Fibroblast of skin of abdomen (primary cell): ENCODE measurements around the gene BCS1L.

Experiments
- DNase-seq: peaks from one replicate; pipeline ENCODE4 v3.0.0-alpha.2; 2013

Gene BCS1L

GRCh38 chr2:218662377-218662776 is 2.9 kb downstream of the BCS1L start:
- no peak for DNase-seq

- no peak for DNase-seq
These were observed 3.3 kb downstream of the BCS1L start for GRCh38 chr2:218662827-218663226.

GRCh38 chr2:218663901-218664300 is 4.4 kb downstream of the BCS1L start:
- no peak for DNase-seq

DNA sequence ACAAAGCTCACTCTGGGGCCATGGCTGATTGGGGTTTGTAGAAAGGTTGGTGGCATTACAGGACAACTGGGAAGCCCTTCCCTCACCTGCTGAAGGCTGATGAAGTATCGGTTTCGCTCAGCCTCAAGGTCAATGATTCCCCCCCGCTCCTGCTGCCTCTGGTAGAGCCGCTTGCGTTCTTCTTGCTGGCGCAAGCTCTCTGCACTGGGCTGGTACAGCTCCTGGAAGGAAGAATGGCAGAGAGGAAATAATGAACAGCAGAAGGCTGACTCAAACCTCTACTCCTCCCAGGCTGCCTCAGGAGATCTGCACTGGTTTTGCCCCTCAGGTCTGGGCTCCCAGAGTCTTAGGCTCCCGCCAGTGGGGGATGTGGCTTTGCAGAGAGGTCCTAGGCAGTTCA is 5.2 kb downstream of the BCS1L start:
- DNase-seq, result no peak

- DNase-seq, result no peak
These were observed 11.7 kb downstream of the BCS1L start for GRCh38 chr2:218671097-218671653.

GRCh38 chr2:218671654-218672566 is 12.4 kb downstream of the BCS1L start, which contains the start of the genes RNF25 and STK36:
Gene RNF25, minus strand, starts transcription at chr2:218672002. Its CDS starts 32 bp downstream, at chr2:218671970.
Gene STK36, plus strand, starts transcription at chr2:218672086. Its CDS starts 744 bp downstream, at chr2:218672830.
- DNase-seq, result peak; percentile 91

DNA sequence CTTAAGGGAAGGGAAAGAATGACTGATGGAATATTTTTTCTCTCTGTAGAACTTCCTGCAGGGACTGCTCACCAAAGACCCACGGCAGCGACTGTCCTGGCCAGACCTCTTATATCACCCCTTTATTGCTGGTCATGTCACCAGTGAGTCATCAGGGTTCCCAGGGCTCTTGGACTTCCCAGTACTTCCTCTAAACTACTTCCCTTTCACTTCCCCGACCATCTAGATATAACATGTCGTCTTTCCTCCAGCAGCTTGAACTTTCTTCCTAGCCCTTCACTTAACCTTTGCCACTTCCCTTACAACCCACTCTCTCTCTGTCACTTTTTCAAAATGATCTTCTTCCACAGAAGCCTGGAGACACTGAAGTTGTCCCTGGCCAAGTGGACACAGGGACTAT is 19.6 kb downstream of the BCS1L start:
- no peak for DNase-seq

DNA sequence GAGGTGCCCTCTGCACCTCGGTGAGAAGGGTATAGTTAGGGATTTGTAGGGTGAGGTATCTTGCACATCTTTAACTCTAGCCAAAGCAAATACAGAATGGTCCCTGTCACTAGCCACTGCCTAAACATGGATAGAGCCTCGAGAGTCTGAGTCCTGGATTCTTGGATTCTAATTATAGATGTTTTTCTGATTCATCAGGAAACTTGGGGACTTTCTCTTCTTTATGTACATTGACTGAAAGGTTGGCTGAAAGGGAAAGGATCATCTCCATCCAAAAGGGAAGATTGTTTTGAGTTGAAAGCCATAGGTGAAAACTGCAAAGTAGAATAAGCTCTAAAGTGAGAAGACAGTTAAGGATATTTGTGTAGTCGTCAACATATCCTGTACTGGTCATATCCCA is 20.6 kb downstream of the BCS1L start:
- no peak for DNase-seq

DNA sequence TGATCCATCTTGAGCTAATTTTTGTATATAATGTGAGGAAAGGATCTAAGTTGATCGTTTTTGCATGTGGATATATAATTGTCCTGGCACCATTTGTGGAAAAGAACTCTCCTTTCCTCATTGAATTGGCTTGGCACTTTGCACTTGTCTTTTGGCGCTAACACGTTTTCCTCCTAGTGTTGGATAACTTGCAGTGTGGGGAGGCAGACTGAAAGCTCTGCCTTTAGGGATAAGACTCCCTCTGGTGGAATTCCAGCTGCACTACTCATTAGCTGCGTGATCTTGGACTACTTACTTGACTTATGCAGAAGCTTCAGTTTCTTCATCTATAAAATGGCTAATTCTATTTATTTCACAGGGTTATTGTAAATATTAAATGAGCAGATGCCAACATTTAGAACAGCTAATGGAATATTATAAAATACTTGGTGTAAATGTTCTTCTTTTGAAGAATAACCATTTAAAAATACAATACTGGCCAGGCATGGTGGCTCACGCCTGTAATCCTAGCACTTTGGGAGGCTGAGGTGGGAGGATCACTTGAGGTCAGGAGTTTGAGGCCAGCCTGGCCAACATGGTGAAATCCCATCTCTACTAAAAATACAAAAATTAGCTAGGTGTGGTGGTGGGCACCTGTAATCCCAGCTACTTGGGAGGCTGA is 28.0 kb downstream of the BCS1L start:
- peak; percentile 72 for DNase-seq

DNA sequence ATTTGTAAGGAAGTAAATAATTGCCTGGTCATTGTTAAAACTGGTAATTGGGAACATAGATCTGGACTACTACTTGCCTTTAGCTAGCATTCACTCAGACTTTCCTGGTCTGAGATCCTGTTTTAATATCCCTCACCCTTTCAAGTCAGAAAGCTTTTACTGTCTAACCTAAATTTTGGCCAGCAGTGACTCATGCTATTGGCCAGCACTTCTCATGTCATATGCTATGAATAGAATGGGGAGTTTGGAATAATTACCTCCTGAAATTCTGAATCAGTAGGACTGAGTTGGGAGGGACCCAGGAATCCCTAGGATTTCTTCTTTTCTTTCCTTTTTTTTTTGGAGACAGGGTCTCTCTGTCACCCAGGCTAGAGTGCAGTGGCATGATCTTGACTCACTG is 31.8 kb downstream of the BCS1L start:
- peak; percentile 37 for DNase-seq

DNA sequence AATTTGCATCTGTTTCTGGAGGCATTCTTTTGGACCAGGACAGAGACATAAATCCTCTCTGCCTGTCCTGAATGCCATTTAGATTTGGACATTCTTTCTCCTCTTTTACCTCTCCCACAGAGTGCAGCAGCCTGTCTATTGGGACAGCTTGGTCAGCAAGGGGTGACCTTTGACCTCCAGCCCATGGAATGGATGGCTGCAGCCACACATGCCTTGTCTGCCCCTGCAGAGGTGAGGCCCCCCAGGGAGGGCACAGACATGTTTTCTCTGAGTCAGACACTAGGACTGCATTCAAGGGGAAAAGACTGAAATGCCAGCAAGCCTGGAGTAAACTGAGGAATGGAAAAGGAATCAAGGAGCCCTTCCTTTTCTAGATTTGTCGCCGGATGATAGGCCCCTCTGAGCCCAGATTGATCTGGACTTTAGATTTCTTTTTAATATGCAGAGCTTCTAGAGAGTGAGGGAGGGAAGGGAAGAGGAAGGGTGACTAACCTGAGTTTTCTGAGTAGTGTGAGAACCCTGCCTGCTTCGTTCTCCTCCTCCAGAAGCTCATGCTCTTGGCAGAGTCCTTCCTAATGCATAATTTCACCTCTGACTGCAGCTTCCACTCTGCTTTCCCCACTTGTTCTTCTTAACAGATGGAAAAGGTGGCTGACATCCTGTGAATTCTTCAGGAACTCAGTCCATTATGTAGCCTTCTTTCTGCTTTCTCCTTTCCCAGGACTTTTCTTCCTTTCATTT is 35.1 kb downstream of the BCS1L start:
- no peak for DNase-seq

GRCh38 chr2:218698885-218699284 is 39.4 kb downstream of the BCS1L start:
- no peak for DNase-seq

GRCh38 chr2:218701806-218702205 is 42.3 kb downstream of the BCS1L start:
- no peak for DNase-seq

- no peak for DNase-seq
These were observed 43.9 kb downstream of the BCS1L start for GRCh38 chr2:218703341-218703740.

DNA sequence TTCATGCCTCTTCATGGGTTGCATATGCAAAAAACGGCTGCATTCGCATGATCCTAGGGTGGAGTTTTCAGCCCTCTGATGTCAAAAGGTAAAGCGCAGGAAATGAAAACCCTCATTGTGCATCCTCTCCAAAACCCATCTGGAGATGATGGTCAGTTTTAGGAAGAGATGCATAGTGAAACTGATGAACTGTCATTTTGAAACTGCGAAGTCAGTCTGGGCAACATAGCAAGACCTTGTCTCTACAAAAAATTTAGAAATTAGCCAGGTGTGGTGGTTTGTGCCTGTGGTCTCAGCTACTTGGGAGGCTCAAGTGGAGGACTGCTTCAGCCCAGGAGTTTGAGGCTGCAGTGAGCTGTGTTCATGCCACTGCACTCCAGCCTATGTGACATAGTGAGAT is 48.6 kb downstream of the BCS1L start:
- DNase-seq, result no peak

DNA sequence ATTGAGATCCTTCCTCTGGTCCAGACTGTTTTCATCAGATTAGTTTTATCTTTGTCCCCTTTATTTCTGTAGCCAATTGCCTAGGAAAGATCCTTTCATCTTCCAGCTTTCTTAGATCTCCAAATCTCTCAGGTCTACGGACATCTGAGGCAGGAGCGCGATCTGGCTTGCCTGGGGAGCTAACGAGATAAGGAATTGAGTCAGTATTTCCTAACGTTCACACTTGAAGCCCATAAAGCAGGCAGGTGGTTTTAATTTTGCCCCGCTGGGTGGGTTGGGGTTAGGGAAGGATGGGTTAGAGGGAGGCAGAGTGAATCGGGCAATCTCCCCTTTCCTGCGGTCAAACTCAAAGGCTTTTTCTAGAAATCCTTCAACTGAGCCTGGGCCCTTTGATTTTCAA is 50.4 kb downstream of the BCS1L start:
- DNase-seq, result no peak

DNA sequence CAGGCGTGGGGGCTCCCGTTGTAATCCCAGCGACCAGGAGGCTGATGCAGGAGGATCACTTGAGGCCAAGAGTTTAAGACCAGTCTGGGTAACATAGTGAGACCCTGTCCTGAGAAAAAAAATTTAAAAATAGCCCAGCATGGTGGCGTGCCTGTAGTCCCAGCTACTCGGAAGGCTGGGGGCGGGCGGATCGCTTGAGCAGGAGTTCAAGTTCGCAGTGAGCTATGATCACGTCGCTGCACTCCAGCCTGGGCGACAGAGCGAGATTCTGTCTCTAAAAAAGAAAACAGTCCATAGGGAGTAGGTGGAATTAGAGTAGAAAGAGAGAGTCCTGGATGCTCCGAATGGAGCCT is 50.8 kb downstream of the BCS1L start:
- no peak for DNase-seq

GRCh38 chr2:218710687-218711549 is 51.4 kb downstream of the BCS1L start, which contains the start of gene TTLL4:
Gene TTLL4, plus strand, starts transcription at chr2:218710835. Its CDS starts 26,842 bp downstream, at chr2:218737677.
- peak; percentile 96 for DNase-seq

GRCh38 chr2:218711550-218711929 is 52.1 kb downstream of the BCS1L start:
- peak; percentile 58 for DNase-seq
